Loucy (cell line): ENCODE measurements around the gene PPTC7.

Experiments used
- H2AFZ ChIP-seq: fragments of 200-600 bp; sonication (generic); 2 replicates; pipeline ENCODE4 v1.6.0; 2016; ENCODE audit warnings: antibody characterized with exemption, mild to moderate bottlenecking, low read length, moderate library complexity
- H3F3A ChIP-seq: fragments of 200-600 bp; 2 replicates; pipeline ENCODE4 v1.6.0; 2016; ENCODE audit warnings: antibody characterized with exemption, low read depth, mild to moderate bottlenecking
- H3K27me3 ChIP-seq: fragments of 200-600 bp; sonication (generic); 2 replicates; pipeline ENCODE4 v1.6.1; 2014; ENCODE audit warnings: low read length, mild to moderate bottlenecking; ENCODE audit not compliant: insufficient read depth, poor library complexity, severe bottlenecking
- H3K36me3 ChIP-seq: fragments of 200-600 bp; sonication (generic); 2 replicates; pipeline ENCODE4 v1.6.1; 2016; ENCODE audit warnings: low read length; ENCODE audit not compliant: insufficient read depth
- H3K4me1 ChIP-seq: fragments of 200-600 bp; sonication (generic); 2 replicates; pipeline ENCODE4 v1.5.1; 2014; ENCODE audit warnings: low read length, mild to moderate bottlenecking; ENCODE audit not compliant: insufficient read depth, poor library complexity, severe bottlenecking
- H3K4me2 ChIP-seq: fragments of 200-600 bp; sonication (generic); 2 replicates; pipeline ENCODE4 v1.6.0; 2014; ENCODE audit warnings: antibody characterized with exemption, low read length, low read depth, mild to moderate bottlenecking; ENCODE audit not compliant: poor library complexity, severe bottlenecking
- H3K4me3 ChIP-seq: fragments of 200-600 bp; sonication (generic); 2 replicates; pipeline ENCODE4 v1.5.1; 2014; ENCODE audit warnings: low read length, mild to moderate bottlenecking, mixed read lengths; ENCODE audit not compliant: poor library complexity, severe bottlenecking
- H3K79me2 ChIP-seq: fragments of 200-600 bp; sonication (generic); 2 replicates; pipeline ENCODE4 v1.6.1; 2014; ENCODE audit warnings: low read length; ENCODE audit not compliant: insufficient read depth
- H3K9ac ChIP-seq: fragments of 200-600 bp; sonication (generic); 2 replicates; pipeline ENCODE4 v1.6.0; 2014; ENCODE audit warnings: mild to moderate bottlenecking, low read depth, low read length, moderate library complexity; ENCODE audit not compliant: poor library complexity, severe bottlenecking
- H3K9me2 ChIP-seq: fragments of 200-600 bp; sonication (generic); replicated peaks from 2 replicates; pipeline ENCODE4 v1.6.1; 2016; ENCODE audit warnings: low read depth, low read length, mixed read lengths
- H3K9me3 ChIP-seq: fragments of 200-600 bp; sonication (generic); 2 replicates; pipeline ENCODE4 v1.6.1; 2014; ENCODE audit warnings: mild to moderate bottlenecking, antibody characterized with exemption, low read length, low read depth; ENCODE audit not compliant: insufficient read depth
- H4K20me1 ChIP-seq: fragments of 200-600 bp; sonication (generic); 2 replicates; pipeline ENCODE4 v1.6.0; 2014; ENCODE audit warnings: antibody characterized with exemption, low read length, mild to moderate bottlenecking; ENCODE audit not compliant: insufficient read depth, poor library complexity, severe bottlenecking
- CTCF ChIP-seq: fragments of 200-600 bp; sonication (generic); conservative IDR thresholded peaks from 2 replicates; pipeline ENCODE4 v1.5.1; 2014; ENCODE audit warnings: mild to moderate bottlenecking, antibody characterized with exemption, low read length
- EZH2phosphoT487 ChIP-seq: fragments of 200-600 bp; IDR thresholded peaks from 2 replicates; pipeline ENCODE4 v1.6.1; 2018; ENCODE audit warnings: antibody characterized with exemption, mild to moderate bottlenecking, moderate library complexity, borderline replicate concordance

Gene PPTC7

GRCh38 chr12:110582276-110583136, 612 bp downstream of the PPTC7 start:
- H3K27me3 ChIP-seq, result no peaks in the 10 kb centered on the region
- H3K9me2 ChIP-seq, result no peaks in the 10 kb centered on the region
- 0 out of 2 replicates have a peak, but pooled peaks cover 3% of the 10 kb centered on the region for H3F3A ChIP-seq
- peaks cover 51% of the 10 kb centered on the region for H4K20me1 ChIP-seq
- H2AFZ ChIP-seq, result 0 out of 2 replicates have a peak overlapping the region, but pooled peaks have one; percentile 50
- no peaks in the 10 kb centered on the region for H3K9me3 ChIP-seq
- H3K4me1 ChIP-seq, result peaks cover 49% of the 10 kb centered on the region
- peak overlapping the region; percentile 86 for H3K4me3 ChIP-seq
- peak overlapping the region; percentile 83 for H3K9ac ChIP-seq
- H3K36me3 ChIP-seq, result no peaks in the 10 kb centered on the region
- peak overlapping the region; percentile 89 for H3K4me2 ChIP-seq
- TF ChIP-seq EZH2phosphoT487 (no peak), CTCF (no peak)
- H3K79me2 ChIP-seq, result peaks cover 58% of the 10 kb centered on the region

- H3K79me2 ChIP-seq, result peaks cover 64% of the 10 kb centered on the region
- TF ChIP-seq CTCF, result no peak
- TF ChIP-seq EZH2phosphoT487, result no peak
- H4K20me1 ChIP-seq, result peaks cover 56% of the 10 kb centered on the region
- no peaks in the 10 kb centered on the region for H3K9me3 ChIP-seq
- H3K9ac ChIP-seq, result peak overlapping the region; percentile 83
- H3F3A ChIP-seq, result 0 out of 2 replicates have a peak, but pooled peaks cover 3% of the 10 kb centered on the region
- H2AFZ ChIP-seq, result no peak overlapping the region
- no peaks in the 10 kb centered on the region for H3K36me3 ChIP-seq
- no peaks in the 10 kb centered on the region for H3K27me3 ChIP-seq
- H3K9me2 ChIP-seq, result no peaks in the 10 kb centered on the region
- peak overlapping the region; percentile 89 for H3K4me2 ChIP-seq
- peak overlapping the region; percentile 86 for H3K4me3 ChIP-seq
- H3K4me1 ChIP-seq, result peaks cover 51% of the 10 kb centered on the region
Observed at GRCh38 chr12:110581931-110582275, 1.2 kb downstream of the PPTC7 start.

GRCh38 chr12:110579535-110580253, 3.4 kb downstream of the PPTC7 start:
- Histone ChIP-seq H3K27me3 (no peaks in the 10 kb centered on the region), H3F3A (0 out of 2 replicates have a peak, but pooled peaks cover 3% of the 10 kb centered on the region), H3K79me2 (peaks cover 86% of the 10 kb centered on the region), H3K4me3 (peak overlapping the region; percentile 86), H2AFZ (no peak overlapping the region), H3K4me2 (peak overlapping the region; percentile 89), H3K36me3 (no peaks in the 10 kb centered on the region), H3K9ac (peak overlapping the region; percentile 43), H3K9me2 (no peaks in the 10 kb centered on the region), H4K20me1 (peaks cover 76% of the 10 kb centered on the region), H3K4me1 (peaks cover 55% of the 10 kb centered on the region), H3K9me3 (no peaks in the 10 kb centered on the region)
- no peak for TF ChIP-seq CTCF
- TF ChIP-seq EZH2phosphoT487, result no peak
